GM12873 (cell line): Measurements from ENCODE around the gene PCGF3.

Experiments used
- TF ChIP-seq, protein P1 (sequence below): IDR thresholded peaks from 2 replicates; pipeline ENCODE4 v1.5.1; 2012; ENCODE audit warnings: low read depth, mild to moderate bottlenecking, moderate library complexity, low read length, control low read depth; ENCODE audit not compliant: insufficient read depth; ENCODE audit errors: missing control alignments

PCGF3 gene

GRCh38 chr4:744212-744841 lies 38.7 kb downstream of the PCGF3 start:
- TF ChIP-seq, protein P1, sequence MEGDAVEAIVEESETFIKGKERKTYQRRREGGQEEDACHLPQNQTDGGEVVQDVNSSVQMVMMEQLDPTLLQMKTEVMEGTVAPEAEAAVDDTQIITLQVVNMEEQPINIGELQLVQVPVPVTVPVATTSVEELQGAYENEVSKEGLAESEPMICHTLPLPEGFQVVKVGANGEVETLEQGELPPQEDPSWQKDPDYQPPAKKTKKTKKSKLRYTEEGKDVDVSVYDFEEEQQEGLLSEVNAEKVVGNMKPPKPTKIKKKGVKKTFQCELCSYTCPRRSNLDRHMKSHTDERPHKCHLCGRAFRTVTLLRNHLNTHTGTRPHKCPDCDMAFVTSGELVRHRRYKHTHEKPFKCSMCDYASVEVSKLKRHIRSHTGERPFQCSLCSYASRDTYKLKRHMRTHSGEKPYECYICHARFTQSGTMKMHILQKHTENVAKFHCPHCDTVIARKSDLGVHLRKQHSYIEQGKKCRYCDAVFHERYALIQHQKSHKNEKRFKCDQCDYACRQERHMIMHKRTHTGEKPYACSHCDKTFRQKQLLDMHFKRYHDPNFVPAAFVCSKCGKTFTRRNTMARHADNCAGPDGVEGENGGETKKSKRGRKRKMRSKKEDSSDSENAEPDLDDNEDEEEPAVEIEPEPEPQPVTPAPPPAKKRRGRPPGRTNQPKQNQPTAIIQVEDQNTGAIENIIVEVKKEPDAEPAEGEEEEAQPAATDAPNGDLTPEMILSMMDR, result no peak

- TF ChIP-seq, protein P1, result no peak
Observed at GRCh38 chr4:747546-748170, 42.0 kb downstream of the PCGF3 start.

- TF ChIP-seq, protein P1, result no peak
Observed at GRCh38 chr4:748461-748860, 42.8 kb downstream of the PCGF3 start.

- TF ChIP-seq, protein P1, result no peak
Observed at GRCh38 chr4:749698-750666, 44.4 kb downstream of the PCGF3 start.

GRCh38 chr4:751676-752075 lies 46.0 kb downstream of the PCGF3 start:
- TF ChIP-seq, protein P1, result no peak

GRCh38 chr4:752196-752861 lies 46.7 kb downstream of the PCGF3 start:
- TF ChIP-seq, protein P1, result no peak
